ENCODE data around the gene UNC13B.
"Not testable (repeated sequence)": the region's sequence is repeated elsewhere in the genome, so short reads cannot be mapped to it uniquely, and the experiment has no call there.

UNC13B gene

GRCh38 chr9:35396560-35397215 lies 234.9 kb downstream of the UNC13B start:
- no peak for DNase-seq

- DNase-seq = no peak
Measured at GRCh38 chr9:35397216-35397698, 235.4 kb downstream of the UNC13B start.

- no peak for DNase-seq
Measured at GRCh38 chr9:35397923-35398322, 236.1 kb downstream of the UNC13B start.

GRCh38 chr9:35398651-35399335 lies 237.0 kb downstream of the UNC13B start:
- no peak for DNase-seq

- no peak for DNase-seq
Measured at GRCh38 chr9:35404865-35405264, 243.1 kb downstream of the UNC13B start.

GRCh38 chr9:35406183-35406959 lies 244.6 kb downstream of the UNC13B start:
- peak in 1 of 2 donors; percentile 44 for DNase-seq

GRCh38 chr9:35407846-35408245 lies 246.0 kb downstream of the UNC13B start:
- DNase-seq = no peak

GRCh38 chr9:35409434-35409833 lies 247.6 kb downstream of the UNC13B start:
- DNase-seq = not testable (repeated sequence)

GRCh38 chr9:35414889-35415288 lies 253.1 kb downstream of the UNC13B start:
- DNase-seq = no peak

GRCh38 chr9:35415402-35416097 lies 253.7 kb downstream of the UNC13B start:
- no peak for DNase-seq

GRCh38 chr9:35416098-35416427 lies 254.3 kb downstream of the UNC13B start:
- no peak for DNase-seq

GRCh38 chr9:35422346-35422745 lies 260.5 kb downstream of the UNC13B start:
- DNase-seq = no peak

GRCh38 chr9:35422753-35423152 lies 260.9 kb downstream of the UNC13B start:
- no peak for DNase-seq

- no peak for DNase-seq
Measured at GRCh38 chr9:35423499-35423898, 261.7 kb downstream of the UNC13B start.

GRCh38 chr9:35424356-35425352 lies 262.8 kb downstream of the UNC13B start:
- DNase-seq = no peak

- no peak for DNase-seq
Measured at GRCh38 chr9:35426627-35427026, 264.8 kb downstream of the UNC13B start.

- DNase-seq = no peak
Measured at GRCh38 chr9:35431467-35431866, 269.7 kb downstream of the UNC13B start.

- no peak for DNase-seq
Measured at GRCh38 chr9:35432076-35432475, 270.3 kb downstream of the UNC13B start.

GRCh38 chr9:35436933-35437332 lies 275.1 kb downstream of the UNC13B start:
- no peak for DNase-seq

- DNase-seq = no peak
Measured at GRCh38 chr9:35446012-35446411, 284.2 kb downstream of the UNC13B start.

GRCh38 chr9:35448496-35448895 lies 286.7 kb downstream of the UNC13B start:
- no peak for DNase-seq

GRCh38 chr9:35452481-35452880 lies 290.7 kb downstream of the UNC13B start:
- DNase-seq = no peak
